HEK293 (cell line): Measurements from ENCODE around the gene ZNF768.

ENCODE experiments used
- CTCF ChIP-seq: fragments of 450-650 bp; formaldehyde crosslinking; IDR thresholded peaks from 2 replicates; pipeline ENCODE4 v1.5.1; 2016; ENCODE audit warnings: missing biosample characterization, missing genetic modification characterization
- PRDM1 ChIP-seq: fragments of 450-650 bp; formaldehyde crosslinking; IDR thresholded peaks from 2 replicates; pipeline ENCODE4; 2016; ENCODE audit warnings: missing biosample characterization, missing genetic modification characterization
- PRDM10 ChIP-seq: fragments of 450-650 bp; formaldehyde crosslinking; IDR thresholded peaks from 2 replicates; pipeline ENCODE4 v1.5.1; 2016; ENCODE audit warnings: missing biosample characterization, missing genetic modification characterization
- TCF7L2 ChIP-seq: IDR thresholded peaks from 2 replicates; pipeline ENCODE4 v1.6.1; 2011; ENCODE audit warnings: low read depth, mild to moderate bottlenecking, inconsistent platforms, low read length, moderate library complexity, borderline replicate concordance
- ZFP37 ChIP-seq: fragments of 450-650 bp; formaldehyde crosslinking; IDR thresholded peaks from 2 replicates; pipeline ENCODE4 v1.5.1; 2016; ENCODE audit warnings: missing biosample characterization, missing genetic modification characterization
- ZNF362 ChIP-seq: fragments of 450-650 bp; formaldehyde crosslinking; IDR thresholded peaks from 2 replicates; pipeline ENCODE4 v1.5.1; 2016; ENCODE audit warnings: missing biosample characterization, missing genetic modification characterization
- ZNF366 ChIP-seq: fragments of 450-650 bp; formaldehyde crosslinking; conservative IDR thresholded peaks from 2 replicates; pipeline ENCODE4 v1.5.1; 2016; ENCODE audit warnings: missing biosample characterization, missing genetic modification characterization
- ZNF510 ChIP-seq: fragments of 450-650 bp; formaldehyde crosslinking; IDR thresholded peaks from 2 replicates; pipeline ENCODE4 v1.5.1; 2018; ENCODE audit warnings: mild to moderate bottlenecking, missing genetic modification characterization, missing biosample characterization; ENCODE audit not compliant: insufficient replicate concordance
- ZNF544 ChIP-seq: fragments of 450-650 bp; formaldehyde crosslinking; IDR thresholded peaks from 2 replicates; pipeline ENCODE4 v1.5.0; 2017; ENCODE audit warnings: missing biosample characterization, missing genetic modification characterization
- ZNF571 ChIP-seq: fragments of 450-650 bp; formaldehyde crosslinking; IDR thresholded peaks from 2 replicates; pipeline ENCODE4 v1.5.0; 2017; ENCODE audit warnings: missing biosample characterization, missing genetic modification characterization
- ZNF645 ChIP-seq: fragments of 450-650 bp; formaldehyde crosslinking; IDR thresholded peaks from 2 replicates; pipeline ENCODE4; 2016; ENCODE audit warnings: missing biosample characterization, missing genetic modification characterization
- ZNF701 ChIP-seq: fragments of 450-650 bp; formaldehyde crosslinking; IDR thresholded peaks from 2 replicates; pipeline ENCODE4 v1.5.1; 2016; ENCODE audit warnings: missing biosample characterization, missing genetic modification characterization
- ZNF777 ChIP-seq: fragments of 450-650 bp; formaldehyde crosslinking; IDR thresholded peaks from 2 replicates; pipeline ENCODE4 v1.5.1; 2017; ENCODE audit warnings: missing biosample characterization, missing genetic modification characterization, borderline replicate concordance
- ZSCAN4 ChIP-seq: fragments of 450-650 bp; formaldehyde crosslinking; IDR thresholded peaks from 2 replicates; pipeline ENCODE4 v1.5.1; 2017; ENCODE audit warnings: missing biosample characterization, missing genetic modification characterization

- TF ChIP-seq CTCF (tag by site-specific recombination) (no peak), ZNF571 (tag by site-specific recombination) (no peak), ZNF701 (no peak), PRDM10 (tag by site-specific recombination) (peak; percentile 85), ZNF544 (tag by site-specific recombination) (no peak), ZNF366 (tag by site-specific recombination) (no peak), ZNF510 (tag by site-specific recombination) (no peak), TCF7L2 (no peak), ZNF777 (tag by site-specific recombination) (no peak), ZNF362 (tag by site-specific recombination) (no peak), ZSCAN4 (no peak), PRDM1 (no peak), ZFP37 (tag by site-specific recombination) (no peak), ZNF645 (no peak)
These were observed 4.3 kb downstream of the ZNF768 start for GRCh38 chr16:30521873-30522641.
